T-helper 9 cell (primary cell): ENCODE results near the gene HRH2.
"Not testable (repeated sequence)": the region's sequence is repeated elsewhere in the genome, so short reads cannot be mapped to it uniquely, and the experiment has no call there.

Source experiments
- DNase-seq: peaks from one replicate; pipeline ENCODE4 v3.0.0-alpha.2; 2020

Gene HRH2

GRCh38 chr5:175718401-175719108 is 60.7 kb downstream of the HRH2 start:
- DNase-seq = peak; percentile 36

DNA sequence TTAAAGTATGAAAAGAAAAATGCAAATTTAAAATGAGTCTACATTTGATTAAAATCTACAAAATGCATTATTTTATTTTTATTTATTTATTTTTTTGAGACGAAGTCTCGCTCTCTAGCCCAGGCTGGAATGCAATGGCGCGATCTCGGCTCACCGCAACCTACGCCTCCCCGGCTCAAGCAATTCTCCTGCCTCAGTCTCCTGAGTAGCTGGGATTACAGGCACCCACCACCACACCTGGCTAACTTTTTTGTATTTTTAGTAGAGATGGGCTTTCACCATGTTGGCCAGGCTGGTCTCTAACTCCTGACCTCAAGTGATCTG is 61.2 kb downstream of the HRH2 start:
- DNase-seq = not testable (repeated sequence)

GRCh38 chr5:175724314-175725275 is 66.7 kb downstream of the HRH2 start:
- DNase-seq = no peak

DNA sequence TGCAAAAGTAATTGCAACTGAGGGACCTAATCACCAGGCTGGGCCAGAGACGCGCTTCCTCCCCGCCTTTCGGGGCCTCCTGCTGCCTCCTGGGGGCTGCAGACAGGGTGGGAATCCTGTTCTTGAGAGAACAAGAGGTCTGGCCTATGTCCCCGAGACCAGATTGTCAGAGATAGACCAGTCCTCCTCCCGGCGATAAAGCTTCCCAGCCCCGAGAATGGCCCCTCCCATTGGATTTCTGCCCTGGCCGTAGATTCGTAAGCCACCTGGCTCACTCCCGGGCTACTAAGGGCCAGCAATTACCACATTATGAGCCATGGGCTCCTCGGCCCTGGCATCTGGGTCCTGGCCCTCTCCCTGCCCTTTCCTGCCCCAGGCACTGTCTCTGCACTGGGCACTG is 70.4 kb downstream of the HRH2 start:
- DNase-seq = no peak

DNA sequence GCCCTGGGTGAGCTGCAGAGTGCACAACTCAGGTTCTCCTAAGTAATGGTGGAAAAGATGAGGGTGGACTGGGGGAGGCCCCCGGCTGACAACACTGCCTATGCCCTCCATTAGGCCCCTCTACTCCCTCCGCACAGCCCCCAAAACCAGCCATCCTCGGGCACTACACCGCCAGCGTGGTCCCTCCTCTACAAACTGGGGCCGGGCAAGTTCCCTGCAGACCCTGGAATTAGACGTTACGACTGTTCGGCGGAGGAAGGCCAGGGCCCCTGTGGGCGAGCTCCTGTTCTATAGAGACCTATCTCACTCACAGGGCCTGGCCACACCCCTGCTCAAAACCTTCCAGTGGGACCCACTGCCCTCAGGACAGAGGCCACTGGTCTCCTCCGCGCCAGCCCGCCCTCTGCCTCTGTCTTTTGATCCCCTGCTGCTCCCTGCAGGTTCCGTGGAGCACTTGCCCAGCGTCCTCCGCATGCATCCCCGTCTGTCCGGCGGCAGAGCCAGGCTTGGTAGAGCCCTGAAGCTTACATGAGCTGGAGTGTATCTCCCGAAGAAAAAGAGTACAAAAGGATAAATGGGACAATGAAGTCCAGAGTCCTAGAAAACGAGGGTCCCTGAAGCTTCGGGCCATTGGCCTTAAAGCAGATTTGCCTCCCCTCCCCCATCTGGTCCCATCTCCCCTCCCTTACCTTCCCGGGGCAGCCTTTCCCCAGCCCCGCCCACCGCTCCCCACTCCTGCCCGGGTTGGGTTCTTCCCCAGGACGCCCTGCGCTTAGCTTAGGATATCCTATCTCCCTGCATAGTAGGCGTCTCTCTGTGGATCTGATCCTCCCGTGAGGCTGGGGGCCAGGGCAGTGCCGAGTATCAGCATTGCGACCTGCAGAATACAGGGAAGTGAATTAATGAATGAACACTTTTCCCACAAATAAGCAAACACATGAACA is 71.3 kb downstream of the HRH2 start:
- no peak for DNase-seq

GRCh38 chr5:175729829-175730277 is 72.0 kb downstream of the HRH2 start:
- DNase-seq = peak; percentile 95

GRCh38 chr5:175731172-175731571 is 73.3 kb downstream of the HRH2 start:
- no peak for DNase-seq

GRCh38 chr5:175731756-175732465 is 74.0 kb downstream of the HRH2 start:
- no peak for DNase-seq

GRCh38 chr5:175733017-175733416 is 75.1 kb downstream of the HRH2 start:
- no peak for DNase-seq

GRCh38 chr5:175734016-175734415 is 76.1 kb downstream of the HRH2 start:
- no peak for DNase-seq

- no peak for DNase-seq
Observed at GRCh38 chr5:175734501-175734900, 76.6 kb downstream of the HRH2 start.

DNA sequence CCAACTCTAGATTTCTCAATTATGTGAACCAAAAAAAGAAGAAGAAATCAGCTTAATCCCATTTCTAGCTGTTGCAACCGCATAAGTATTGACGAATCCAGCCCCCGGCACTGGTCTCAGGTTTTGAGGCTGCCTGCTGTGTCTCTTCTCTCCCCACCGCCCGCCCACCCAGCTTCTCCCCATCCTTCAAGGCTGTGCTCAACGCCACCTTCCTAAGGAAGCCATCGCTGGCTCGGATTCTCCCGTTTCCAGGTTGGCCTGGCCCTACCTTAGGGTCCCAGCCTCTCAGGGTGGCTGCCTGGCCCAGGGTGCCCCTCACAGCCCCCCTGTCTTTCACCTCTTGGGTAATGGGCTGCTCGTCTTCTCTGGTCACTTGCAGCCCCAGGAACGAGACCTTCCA is 77.8 kb downstream of the HRH2 start:
- no peak for DNase-seq

GRCh38 chr5:175736652-175737051 is 78.8 kb downstream of the HRH2 start:
- no peak for DNase-seq

DNA sequence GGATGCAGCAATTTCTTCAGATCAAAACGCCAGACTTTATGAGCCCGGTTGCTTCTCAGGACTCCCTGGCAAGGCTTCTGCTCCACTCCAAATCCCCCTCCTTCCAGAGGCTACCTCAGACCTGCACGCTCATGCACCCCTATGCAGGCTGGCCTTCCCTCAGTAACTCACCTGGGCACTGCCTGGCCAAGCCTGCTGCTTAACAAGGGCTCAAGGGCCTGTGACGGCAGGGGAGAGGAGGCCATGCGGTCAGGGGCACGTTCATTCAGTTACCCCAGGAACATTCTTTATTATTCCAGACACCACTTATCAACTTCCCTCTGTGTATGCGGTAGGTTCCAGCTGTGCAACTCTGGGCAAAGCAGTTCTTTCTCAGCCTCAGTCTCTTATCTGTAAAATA is 79.6 kb downstream of the HRH2 start:
- DNase-seq = no peak

GRCh38 chr5:175738126-175738525 is 80.3 kb downstream of the HRH2 start:
- DNase-seq = no peak

DNA sequence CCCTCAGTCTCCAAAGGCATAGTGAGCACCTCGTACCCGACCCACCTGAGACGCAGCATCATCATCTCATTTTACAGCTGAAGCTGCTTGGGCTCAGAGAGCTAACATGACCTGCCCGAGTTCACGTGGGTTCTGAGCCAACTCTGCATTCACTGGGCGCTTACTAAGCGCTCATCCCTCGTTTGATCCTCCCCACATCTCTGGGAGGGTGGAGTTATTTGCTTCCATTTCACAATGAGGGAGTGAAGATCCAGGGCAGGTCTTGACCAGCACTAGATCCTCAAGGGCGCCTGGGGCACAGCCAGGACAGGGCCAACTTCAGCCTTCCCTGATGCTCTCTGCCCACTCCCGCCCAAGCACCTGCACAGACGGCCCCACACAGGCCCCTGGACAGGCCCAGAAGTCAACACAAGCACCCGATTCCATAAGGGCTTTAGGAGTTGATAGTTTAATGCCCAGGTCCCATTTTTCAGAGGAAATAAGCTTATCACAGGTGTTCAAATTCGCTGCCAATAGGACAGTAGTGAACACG is 80.8 kb downstream of the HRH2 start:
- DNase-seq = no peak

- no peak for DNase-seq
Observed at GRCh38 chr5:175740014-175740413, 82.1 kb downstream of the HRH2 start.

- DNase-seq = no peak
Observed at GRCh38 chr5:175741556-175741955, 83.7 kb downstream of the HRH2 start.

DNA sequence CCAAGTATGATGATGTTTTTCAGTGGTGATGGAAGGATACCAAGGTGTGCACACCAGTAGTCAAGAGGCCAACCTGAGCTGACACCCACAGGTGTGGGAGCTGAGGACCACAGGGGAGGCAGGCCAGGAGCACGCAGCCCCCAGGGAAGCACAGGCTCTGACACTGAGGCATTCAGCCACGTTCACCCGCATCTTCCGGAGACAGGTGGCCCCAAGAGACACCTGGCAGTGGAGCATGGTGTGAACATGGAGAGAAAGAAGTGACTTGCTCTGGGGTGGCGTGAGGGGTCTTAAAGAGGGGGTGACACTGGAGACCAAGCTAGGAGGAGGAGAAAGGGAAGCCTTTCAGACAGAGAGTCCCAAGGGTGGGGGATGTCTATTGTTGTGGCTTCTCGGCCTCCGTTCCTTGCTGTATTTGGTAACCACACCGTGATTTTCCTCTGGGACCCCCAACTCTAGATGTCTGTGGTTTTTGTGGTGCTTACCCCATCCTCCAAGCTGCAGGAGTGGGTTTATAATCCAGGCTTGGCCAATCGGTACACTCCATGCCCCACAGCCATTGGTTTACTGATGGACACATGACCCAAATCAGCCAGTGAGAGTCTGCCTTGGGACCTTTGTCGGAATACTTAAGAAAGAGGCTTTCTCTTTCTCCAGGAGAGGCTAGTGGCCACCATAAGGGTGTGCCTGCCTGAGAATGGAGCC is 84.6 kb downstream of the HRH2 start:
- DNase-seq = no peak

DNA sequence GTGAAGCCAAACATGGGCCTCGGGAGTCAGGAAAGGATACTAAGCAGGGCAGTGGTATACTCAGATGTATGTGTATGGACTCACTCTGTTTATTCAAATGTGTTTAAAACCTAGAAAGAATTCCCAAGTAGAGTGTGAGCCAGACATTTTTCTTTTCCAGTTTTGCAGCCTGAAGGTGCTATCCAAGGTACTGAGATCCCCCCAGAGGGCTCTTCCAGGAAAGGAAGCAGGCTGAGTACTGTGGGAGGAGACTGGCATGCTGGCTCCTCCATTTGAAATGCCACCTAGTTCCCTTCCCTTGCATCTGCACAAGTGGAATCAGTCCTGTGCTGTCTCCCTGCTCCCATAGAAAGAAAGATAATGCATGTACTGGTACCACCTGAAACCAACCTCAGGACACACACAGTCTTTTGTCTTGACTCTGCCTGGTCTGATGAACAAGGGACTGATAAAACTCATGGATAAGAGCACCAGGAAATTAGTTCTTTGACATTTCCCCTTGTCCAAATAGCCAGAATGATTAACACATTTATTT is 85.9 kb downstream of the HRH2 start:
- DNase-seq = no peak

- no peak for DNase-seq
Observed at GRCh38 chr5:175745210-175745609, 87.3 kb downstream of the HRH2 start.
